HG03108 (cell line): Measurements from ENCODE around the gene NOTUM.
"Not testable (repeated sequence)": the region's sequence is repeated elsewhere in the genome, so short reads cannot be mapped to it uniquely, and the experiment has no call there.

Source experiments
- ATAC-seq: cut with Tn5 transposase; IDR thresholded peaks from one replicate; pipeline ENCODE4 v1.9.1; 2021; ENCODE audit warnings: moderate library complexity; ENCODE audit not compliant: unreplicated experiment

The NOTUM gene

DNA sequence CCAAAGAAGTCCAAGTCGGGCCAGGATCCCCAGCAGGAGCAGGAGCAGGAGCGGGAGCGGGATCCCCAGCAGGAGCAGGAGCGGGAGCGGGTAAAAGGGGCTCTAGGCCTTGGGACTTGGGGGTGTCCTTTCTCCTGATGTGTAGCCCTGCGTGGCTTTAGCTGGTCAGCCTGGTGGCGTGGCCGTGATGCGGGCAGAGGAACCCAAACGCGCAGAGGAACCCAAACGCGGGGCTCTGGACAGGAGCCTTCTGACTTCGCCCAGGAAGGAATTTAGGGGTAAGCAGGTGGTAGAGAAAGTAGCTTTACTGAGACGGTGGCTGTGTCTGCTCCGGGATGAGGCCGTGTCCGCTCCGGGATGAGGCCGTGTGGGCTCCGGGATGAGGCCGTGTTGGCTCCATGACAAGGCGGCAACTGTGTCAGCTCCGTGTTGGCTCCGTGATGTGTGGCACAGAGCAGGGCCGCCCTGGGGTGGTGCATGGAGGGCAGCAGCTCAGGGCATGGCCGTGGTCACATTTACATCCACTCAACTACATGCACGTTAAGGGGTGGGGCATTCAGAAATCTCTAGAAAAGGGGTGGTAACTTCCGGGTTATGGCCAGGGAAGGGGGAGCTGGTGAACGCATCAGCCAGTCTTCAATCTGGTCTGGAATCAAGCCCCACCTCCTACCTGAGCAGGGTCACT, 35.9 kb upstream of the NOTUM start:
- ATAC-seq: no peak

- no peak for ATAC-seq
These were observed 35.3 kb upstream of the NOTUM start for GRCh38 chr17:81996232-81996756.

DNA sequence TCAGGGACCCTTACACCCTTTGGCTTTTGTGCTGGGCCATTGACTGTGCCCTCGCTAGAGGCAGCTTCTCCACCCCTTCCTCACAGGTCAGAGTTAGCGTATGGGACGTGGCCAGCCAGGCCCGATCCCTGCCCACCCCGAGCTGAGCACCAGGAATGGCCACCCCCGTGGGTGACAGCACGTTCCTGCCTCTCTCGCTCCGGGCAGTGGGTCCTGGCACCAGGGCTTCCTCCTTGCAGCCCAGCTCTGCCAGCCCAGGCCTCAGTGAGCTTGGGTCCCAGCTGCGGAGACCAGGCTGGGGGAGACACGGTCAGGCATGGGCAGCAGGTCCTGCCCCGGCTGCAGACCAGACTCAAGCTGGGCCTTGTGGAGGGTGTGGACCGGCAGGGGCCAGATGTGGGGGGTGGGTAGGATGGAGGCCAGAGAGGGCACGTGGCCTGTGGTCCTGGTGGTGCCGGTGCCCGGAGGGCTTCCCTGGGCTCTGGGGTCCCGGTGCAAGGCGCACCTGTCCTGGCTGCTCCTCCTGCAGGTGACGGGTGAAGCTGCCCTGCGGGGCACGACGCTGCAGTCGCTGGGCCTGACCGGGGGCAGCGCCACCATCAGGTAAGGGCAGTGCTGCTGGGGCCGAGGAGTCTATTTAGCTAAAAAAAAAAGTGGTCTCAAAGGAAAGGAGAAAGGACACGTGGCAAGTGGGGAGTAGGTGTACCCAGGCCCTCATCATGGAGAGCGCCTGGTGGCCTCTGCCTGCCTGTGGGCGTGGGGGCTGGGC, 34.7 kb upstream of the NOTUM start:
- no peak for ATAC-seq

DNA sequence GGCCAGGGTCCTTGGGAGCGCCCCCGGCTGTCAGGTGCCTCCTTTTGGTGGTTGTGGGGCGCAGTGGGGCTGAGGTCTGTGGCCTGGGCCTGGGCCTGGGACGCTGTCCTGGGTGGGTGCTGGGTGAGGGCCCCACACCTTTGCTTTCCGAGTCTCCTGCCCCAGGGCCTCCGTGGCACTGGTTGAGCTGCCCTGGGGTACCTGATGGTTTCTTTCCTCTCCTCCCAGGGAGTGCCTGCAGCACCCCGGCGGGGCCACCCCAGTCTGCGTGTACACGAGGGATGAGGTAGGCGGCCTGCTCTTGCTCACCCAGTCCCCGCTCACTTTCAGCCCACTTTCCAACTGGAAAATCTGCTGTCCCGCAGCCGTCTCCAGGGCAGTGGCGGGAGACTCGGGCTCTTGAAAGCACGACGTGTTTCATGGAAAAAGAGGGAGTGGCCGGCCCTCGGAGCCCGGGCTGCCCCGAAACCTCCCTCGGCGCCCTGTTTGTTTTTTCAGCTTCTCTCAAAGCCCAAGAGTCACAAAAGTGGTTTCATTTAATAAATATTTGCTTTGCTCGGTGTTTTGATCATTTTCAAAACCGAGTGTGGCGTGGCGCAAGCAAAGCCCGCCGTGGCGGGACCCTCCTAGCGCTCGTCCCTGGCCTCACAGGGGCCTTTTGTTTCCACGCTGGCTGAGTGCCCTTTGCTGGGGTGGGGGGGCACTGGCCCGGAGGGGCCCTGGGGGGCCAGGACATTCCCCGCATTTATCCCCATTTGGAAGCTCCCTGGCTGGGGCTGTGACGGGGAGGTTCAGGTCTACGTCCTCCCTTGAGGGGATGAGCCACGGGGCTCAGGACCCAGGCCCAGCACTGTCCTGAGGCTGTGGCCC, 33.8 kb upstream of the NOTUM start:
- no peak for ATAC-seq

DNA sequence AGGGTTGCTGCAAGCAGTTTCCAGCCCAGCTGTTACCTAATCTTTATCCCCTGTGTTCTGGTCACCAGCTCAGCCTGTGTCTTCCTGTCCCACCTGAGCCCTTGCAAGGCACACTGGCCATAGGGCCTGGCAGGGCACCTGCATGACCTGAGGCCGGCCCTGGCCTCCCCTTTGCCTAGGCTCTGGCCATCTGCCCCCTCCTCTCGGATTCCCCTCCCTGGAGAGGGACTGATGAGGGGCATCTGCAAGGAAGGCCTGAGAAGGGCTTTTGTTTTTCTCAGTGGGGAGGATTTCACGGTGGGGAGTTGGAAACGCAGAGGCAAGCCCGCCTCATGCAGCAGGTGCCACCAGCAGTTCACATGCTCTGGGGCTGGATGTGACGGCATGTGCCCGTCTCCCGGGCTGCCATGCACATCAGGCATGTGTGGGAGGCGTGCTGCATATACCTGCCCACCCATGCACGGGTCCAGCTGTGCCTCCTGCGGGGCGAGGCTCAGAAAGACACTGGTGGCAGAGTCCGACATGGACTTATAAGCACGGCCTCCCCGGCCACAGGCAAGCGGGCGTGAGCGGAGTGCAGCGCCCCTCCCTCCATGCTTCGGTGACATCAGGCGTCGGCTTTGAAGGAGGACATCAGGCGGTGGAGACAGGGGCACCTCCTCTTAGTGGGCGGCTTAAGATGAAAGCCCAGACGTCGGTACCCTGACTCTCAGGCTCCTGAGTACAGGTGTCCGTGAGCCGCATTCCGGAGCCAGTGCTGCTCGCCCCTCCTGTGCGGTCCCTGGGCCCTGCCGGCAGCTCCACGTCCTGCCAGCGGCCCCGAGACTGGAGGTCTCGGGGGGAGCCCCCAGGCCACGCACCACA, 33.0 kb upstream of the NOTUM start:
- no peak for ATAC-seq

GRCh38 chr17:81992306-81993102, 31.5 kb upstream of the NOTUM start:
- ATAC-seq: no peak

DNA sequence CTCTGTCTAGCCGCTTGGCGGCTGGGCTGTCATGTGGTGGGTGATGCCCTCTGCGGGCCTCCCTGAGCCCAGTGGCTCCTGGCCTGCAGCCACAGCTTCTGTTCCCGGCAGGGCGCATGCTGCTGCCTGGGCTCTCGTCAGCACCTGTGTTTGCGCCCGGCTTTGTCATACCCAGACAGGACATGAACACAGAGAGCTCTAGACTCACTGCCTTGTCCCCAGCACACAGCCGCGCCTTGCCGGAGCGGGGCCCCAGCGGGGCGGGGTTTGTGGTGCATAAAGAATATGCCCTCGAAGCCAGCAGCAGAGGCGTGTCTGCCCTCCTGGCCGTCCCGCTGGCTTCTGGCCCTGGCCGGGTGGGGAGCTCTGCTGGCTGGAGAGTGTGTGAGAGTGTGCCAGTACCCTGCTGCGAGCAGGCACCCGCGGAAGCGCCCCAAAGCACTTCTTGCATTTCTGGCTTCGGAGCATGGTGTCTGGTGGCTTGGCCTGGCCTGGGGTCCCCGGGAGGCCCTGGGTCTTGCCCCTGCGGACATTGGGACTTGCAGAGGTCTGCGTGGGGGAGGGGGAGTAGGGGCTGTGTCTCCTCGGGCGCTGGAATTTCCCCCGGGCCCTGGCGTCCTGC, 30.8 kb upstream of the NOTUM start:
- ATAC-seq: no peak

- ATAC-seq: no peak
These were observed 30.1 kb upstream of the NOTUM start for GRCh38 chr17:81990836-81991683.

DNA sequence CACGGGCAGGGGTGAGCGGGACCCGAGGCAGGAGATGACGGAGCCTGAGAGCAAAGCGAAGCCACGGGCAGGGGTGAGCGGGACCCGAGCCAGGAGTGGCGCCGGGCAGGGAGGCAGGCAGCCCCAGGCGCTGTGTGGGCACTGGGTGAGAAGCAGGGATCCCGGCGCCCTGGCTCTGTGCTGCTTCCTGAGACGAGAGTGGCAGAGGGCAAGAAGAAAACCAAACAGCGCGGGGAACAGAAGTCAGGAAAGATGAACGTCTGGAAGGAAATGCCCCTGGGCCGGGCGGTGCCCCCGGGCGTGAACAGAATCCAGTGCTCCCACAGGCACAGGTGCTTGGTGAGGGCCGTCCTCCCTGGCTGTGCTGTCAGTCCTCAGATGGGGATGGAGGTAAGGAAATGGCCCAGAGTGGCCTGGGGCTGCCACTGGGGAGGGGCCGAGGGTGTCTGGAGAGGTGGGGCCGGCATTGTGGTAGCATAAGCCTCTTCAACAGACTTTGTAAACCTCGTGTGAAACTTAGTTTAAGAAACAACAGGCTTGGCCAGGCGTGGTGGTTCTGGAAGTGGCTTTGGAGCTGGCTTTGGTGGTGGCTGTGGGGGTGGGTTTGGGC, 26.3 kb upstream of the NOTUM start:
- no peak for ATAC-seq

GRCh38 chr17:81986606-81987005, 25.6 kb upstream of the NOTUM start:
- no peak for ATAC-seq

- no peak for ATAC-seq
These were observed 23.9 kb upstream of the NOTUM start for GRCh38 chr17:81984773-81985410.

DNA sequence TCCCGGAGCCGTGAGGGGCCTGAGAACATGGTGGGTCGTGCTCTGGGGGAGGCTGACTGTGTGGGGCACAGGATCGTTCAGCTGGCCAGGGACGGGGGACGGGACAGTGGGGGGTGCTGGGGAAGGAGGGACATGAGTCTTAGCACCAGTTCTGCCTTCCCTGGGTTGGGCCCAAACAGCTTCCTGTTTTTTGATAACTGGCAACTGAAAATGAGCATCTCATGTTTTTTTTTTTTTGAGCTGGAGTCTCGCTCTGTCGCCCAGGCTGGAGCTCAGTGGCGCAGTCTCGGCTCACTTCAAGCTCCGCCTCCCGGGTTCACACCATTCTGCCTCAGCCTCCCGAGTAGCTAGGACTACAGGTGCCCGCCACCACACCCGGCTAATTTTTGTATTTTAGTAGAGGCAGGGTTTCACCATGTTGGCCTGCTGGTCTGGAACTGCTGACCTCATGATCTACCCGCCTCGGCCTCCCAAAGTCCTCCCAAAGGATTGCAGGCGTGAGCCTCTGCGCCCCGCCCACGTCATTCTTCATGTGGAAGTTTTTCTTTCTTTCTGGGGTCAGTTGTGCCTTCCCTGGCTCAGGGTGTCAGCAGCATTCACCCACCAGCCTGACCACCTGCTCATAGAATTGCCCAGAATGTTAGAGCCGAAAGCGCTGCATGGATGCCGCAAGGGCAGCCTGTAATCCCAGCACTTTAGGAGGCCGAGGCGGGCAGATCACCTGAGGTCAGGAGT, 22.8 kb upstream of the NOTUM start:
- no peak for ATAC-seq

DNA sequence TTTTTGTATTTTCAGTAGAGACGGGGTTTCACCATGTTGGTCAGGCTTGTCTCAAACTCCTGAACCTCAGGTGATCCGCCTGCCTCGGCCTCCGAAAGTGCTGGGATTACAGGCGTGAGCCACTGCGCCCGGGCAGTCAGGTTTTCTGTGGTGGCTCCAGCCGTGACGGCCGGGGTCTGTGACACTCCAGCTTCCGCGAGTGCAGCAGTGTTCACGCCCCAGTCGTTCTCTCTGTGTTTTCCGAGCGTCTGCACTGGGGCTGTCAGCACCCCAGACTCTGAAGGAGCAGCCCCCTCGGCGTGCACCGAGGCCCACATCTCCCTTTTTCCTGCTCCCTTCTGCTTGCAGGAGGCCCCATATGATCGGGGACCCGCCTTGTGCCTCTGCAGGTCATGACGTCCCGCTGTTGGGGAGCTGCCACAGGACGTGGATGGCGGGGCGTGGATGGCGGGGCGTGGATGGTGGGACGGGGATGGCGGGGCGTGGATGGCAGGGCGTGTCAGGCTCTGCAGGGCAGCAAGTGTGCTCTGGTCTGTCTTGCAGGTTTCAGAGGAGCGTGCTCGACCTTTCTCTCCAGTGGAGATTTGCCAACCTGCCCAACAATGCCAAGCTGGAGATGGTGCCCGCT, 22.1 kb upstream of the NOTUM start:
- no peak for ATAC-seq

GRCh38 chr17:81981511-81981910, 20.5 kb upstream of the NOTUM start:
- not testable (repeated sequence) for ATAC-seq

DNA sequence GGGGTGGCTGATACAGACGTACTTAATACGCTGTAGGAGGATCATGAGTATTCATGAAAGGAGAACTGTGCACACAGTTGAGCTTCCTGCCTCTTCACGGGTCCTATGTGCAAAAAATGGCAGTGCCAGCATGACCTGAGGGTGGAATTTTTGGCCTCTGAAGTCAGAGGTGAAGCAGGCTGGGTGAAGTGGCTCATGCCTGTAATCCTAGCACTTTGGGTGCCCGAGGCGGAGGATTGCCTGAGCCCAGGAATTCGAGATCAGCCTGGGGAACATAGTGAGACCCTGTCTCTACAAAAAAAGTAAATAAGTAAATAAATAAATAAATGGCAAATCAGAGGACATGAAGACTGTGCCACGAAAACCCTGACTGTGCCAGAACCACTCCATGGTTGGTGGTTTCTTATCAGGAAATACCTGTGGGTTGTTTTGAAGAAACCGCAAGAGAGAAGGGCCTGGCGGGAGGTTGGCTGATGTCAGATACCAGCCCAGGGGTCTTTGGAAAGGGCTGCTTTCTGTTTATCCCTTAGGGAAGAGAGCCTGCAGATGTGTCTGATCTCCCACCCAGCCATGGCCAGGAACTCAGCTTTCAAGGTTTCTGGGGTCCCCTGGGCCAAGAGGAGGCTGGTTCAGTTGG, 19.8 kb upstream of the NOTUM start:
- no peak for ATAC-seq

- ATAC-seq: no peak
These were observed 19.1 kb upstream of the NOTUM start for GRCh38 chr17:81980122-81980521.
